ENCODE data around the gene RTL10.
"Not testable (repeated sequence)": the region's sequence is repeated elsewhere in the genome, so short reads cannot be mapped to it uniquely, and the experiment has no call there.

RTL10 gene

DNA sequence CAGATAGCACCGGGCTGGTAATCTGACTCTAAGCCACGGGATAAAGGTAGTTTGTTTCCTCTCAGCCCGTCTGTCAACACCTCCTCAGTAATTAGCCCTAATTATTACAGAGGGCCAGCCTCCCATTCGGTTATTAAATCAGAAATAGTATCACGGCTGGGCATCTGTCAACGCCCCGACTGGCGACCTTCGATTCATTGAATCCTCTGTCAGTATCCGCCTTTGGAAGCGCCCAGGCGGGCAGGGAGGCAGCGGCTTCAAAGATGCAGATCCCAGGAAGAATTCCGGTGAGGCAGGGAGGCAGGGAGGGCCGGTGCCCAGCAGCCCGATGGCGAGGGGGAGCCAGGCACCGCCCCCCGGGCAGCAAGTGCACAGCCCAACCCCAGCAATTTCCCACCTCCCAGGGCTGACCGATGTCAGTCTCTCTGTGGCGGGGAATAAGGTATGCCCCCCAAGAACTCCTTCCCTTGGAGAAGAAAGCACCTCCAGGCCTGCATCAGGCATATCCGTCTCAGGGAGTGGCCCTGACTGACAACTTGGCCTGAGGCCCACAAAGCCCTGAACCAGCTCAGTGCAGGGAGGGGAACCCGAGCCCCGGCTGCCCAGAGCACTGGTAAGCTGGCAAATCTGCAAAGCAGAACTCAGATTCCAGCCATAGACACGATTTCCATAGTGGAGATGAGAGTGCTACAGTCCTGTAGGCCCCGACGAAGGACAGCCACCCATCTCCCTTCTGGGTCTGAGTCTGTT lies 11.4 kb downstream of the RTL10 start:
- Histone ChIP-seq H3K4me3 (ENCODE audit: low read length in 2 of 2) (no peak overlapping the region), H3K36me3 (ENCODE audit: control insufficient read depth in 2 of 2, insufficient read depth in 2 of 2, low read length in 2 of 2) (peaks cover 0 to 4% of the 10 kb centered on the region in 2 donors), H3K9me3 (ENCODE audit: control insufficient read depth in 2 of 2, low read length in 2 of 2) (no peaks in the 10 kb centered on the region), H3K9ac (ENCODE audit: low read depth in 1 of 2, low read length in 2 of 2) (no peak overlapping the region), H3K4me1 (ENCODE audit: control insufficient read depth in 2 of 2, insufficient read depth in 2 of 2, low read length in 2 of 2) (peaks cover 0 to 5% of the 10 kb centered on the region in 2 donors), H3K27ac (ENCODE audit: low read depth in 2 of 2, low read length in 2 of 2) (no peak overlapping the region), H3K27me3 (ENCODE audit: control insufficient read depth in 2 of 2, insufficient read depth in 2 of 2, low read length in 2 of 2) (no peaks in the 10 kb centered on the region)

DNA sequence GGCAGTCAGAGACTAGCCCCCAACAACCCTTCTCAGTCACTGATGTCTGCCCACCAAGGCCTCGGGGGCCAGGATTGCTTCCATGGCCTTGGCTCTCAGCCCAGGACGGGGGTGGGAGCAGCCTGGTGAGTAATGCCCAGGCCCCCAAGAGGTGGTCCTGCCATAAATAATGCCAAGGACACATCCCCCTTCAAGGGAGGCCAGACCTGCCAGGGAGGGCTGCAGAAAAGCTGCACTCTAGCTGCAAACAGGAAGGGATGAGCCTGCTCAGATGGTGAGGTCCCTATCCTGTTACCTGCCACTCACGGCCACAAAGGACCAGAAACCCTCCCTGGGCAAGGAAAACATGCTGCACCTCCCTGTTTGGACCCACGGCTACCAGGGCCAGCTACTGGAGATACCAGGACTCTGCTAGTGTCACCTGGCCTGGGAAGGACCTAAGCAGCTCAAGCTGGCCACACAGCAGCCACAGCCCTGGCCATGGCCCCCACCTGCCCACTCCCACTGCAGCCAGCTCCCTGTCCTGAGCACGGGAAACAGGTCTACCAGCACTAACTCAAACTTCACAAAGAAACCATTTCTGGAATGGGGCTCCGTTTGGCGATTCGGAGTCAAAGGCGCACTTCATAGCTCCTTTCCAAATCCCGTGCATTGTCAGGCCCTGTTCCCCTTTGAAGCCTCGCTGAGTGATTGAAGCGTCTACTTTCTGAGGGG lies 12.1 kb downstream of the RTL10 start:
- Histone ChIP-seq H3K36me3 (ENCODE audit: control insufficient read depth in 2 of 2, insufficient read depth in 2 of 2, low read length in 2 of 2) (peaks cover 0 to 4% of the 10 kb centered on the region in 2 donors), H3K9ac (ENCODE audit: low read depth in 1 of 2, low read length in 2 of 2) (no peak overlapping the region), H3K4me3 (ENCODE audit: low read length in 2 of 2) (no peak overlapping the region), H3K9me3 (ENCODE audit: control insufficient read depth in 2 of 2, low read length in 2 of 2) (no peaks in the 10 kb centered on the region), H3K27me3 (ENCODE audit: control insufficient read depth in 2 of 2, insufficient read depth in 2 of 2, low read length in 2 of 2) (no peaks in the 10 kb centered on the region), H3K4me1 (ENCODE audit: control insufficient read depth in 2 of 2, insufficient read depth in 2 of 2, low read length in 2 of 2) (peaks cover 0 to 4% of the 10 kb centered on the region in 2 donors), H3K27ac (ENCODE audit: low read depth in 2 of 2, low read length in 2 of 2) (no peak overlapping the region)

DNA sequence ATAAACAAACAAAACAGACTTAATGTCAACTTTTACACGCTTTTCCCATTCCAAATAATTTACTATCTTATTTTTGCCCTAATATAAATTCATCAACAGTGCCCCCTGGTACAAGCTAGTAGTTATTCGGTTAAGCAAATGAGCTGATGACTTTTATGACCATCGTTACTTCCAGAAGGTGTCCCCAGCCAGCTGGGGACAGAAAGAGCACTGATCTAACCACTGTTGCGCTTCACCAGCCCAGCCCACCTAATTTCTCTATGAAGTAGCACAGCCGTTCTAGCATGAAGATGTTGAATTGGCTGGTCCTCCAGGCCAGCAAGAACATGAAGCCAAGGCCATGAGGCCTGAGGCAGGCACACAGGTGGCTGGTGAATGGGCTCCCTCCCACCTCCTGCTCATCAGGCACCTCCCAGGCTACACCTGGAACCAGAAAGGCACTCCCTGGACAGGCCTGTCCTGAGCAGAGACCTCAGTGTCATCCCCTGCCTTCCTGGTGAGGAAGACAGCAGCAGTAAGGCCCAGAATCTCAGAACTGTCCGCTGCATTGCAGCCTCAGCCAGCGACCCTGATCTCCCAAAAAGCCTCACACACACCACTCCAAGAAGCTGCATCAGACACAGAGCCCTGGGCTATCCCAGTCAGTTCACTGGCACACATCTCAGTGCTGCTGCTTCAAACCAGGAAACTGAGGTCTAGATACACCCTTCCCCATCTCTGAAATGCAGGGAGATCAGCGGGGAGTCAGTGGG lies 12.9 kb downstream of the RTL10 start:
- peaks cover 0 to under 1% of the 10 kb centered on the region in 2 donors for H3K36me3 ChIP-seq (ENCODE audit: control insufficient read depth in 2 of 2, insufficient read depth in 2 of 2, low read length in 2 of 2)
- H3K9ac ChIP-seq (ENCODE audit: low read depth in 1 of 2, low read length in 2 of 2): no peak overlapping the region
- H3K9me3 ChIP-seq (ENCODE audit: control insufficient read depth in 2 of 2, low read length in 2 of 2): no peaks in the 10 kb centered on the region
- H3K27me3 ChIP-seq (ENCODE audit: control insufficient read depth in 2 of 2, insufficient read depth in 2 of 2, low read length in 2 of 2): no peaks in the 10 kb centered on the region
- no peak overlapping the region for H3K4me3 ChIP-seq (ENCODE audit: low read length in 2 of 2)
- H3K27ac ChIP-seq (ENCODE audit: low read depth in 2 of 2, low read length in 2 of 2): no peak overlapping the region
- peaks cover 0 to 4% of the 10 kb centered on the region in 2 donors for H3K4me1 ChIP-seq (ENCODE audit: control insufficient read depth in 2 of 2, insufficient read depth in 2 of 2, low read length in 2 of 2)

DNA sequence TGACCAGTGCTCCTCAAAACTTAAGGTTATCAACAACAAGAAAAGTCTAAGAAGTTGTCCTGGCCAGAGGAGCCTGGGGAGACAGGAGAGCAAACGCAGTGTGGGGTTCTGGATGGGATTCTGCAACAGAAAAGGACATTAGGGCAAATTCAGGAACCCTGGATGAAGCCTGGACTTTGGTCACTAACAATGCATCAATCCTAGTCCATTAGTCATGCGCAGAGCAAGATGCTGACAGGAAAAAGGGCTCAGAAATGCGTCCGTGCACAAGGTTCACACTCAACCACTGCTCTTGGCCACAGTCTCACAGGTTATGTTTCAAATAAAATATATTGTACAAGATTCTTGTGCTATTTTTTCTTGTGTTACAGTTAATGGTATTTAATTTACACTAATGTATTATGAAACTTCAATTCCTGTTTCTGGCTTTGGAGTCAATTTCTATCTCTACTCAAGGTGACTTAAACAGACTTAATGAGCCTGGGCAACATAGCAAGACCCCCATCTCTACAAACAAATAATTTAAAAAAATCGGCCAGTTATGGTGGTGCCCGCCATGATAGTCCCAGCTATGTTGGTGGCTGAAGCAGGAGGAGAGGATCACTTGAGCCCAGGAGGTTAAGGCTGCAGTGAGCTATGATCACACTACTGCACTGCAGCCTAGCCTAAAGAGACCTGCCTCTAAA lies 13.6 kb downstream of the RTL10 start:
- Histone ChIP-seq H3K9me3 (ENCODE audit: control insufficient read depth in 2 of 2, low read length in 2 of 2) (no peaks in the 10 kb centered on the region), H3K27ac (ENCODE audit: low read depth in 2 of 2, low read length in 2 of 2) (no peak overlapping the region), H3K4me3 (ENCODE audit: low read length in 2 of 2) (no peak overlapping the region), H3K27me3 (ENCODE audit: control insufficient read depth in 2 of 2, insufficient read depth in 2 of 2, low read length in 2 of 2) (no peaks in the 10 kb centered on the region), H3K36me3 (ENCODE audit: control insufficient read depth in 2 of 2, insufficient read depth in 2 of 2, low read length in 2 of 2) (no peaks in the 10 kb centered on the region), H3K4me1 (ENCODE audit: control insufficient read depth in 2 of 2, insufficient read depth in 2 of 2, low read length in 2 of 2) (peaks cover 0 to 4% of the 10 kb centered on the region in 2 donors), H3K9ac (ENCODE audit: low read depth in 1 of 2, low read length in 2 of 2) (no peak overlapping the region)

DNA sequence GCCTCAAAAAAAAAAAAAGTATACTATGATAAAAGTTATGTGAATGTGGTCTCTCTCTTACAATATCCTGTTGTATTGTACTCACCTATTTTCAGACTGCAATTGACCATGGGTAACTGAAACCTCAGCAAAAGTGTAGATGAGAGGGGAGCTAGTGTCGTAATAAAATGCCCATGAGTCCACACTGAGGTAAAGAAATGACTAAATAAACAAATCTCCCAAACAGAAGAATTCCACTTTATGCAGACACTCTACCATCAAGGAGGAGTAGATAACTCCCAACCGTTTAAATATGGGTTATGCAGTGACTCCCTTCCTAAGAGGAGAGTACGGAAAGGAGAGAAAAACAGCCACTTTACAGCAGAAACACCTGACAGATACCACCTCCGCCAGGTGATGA lies 14.6 kb downstream of the RTL10 start:
- Histone ChIP-seq H3K9me3 (ENCODE audit: control insufficient read depth in 2 of 2, low read length in 2 of 2) (no peaks in the 10 kb centered on the region), H3K27ac (ENCODE audit: low read depth in 2 of 2, low read length in 2 of 2) (no peak overlapping the region), H3K27me3 (ENCODE audit: control insufficient read depth in 2 of 2, insufficient read depth in 2 of 2, low read length in 2 of 2) (no peaks in the 10 kb centered on the region), H3K4me1 (ENCODE audit: control insufficient read depth in 2 of 2, insufficient read depth in 2 of 2, low read length in 2 of 2) (peaks cover 0 to 4% of the 10 kb centered on the region in 2 donors), H3K36me3 (ENCODE audit: control insufficient read depth in 2 of 2, insufficient read depth in 2 of 2, low read length in 2 of 2) (no peaks in the 10 kb centered on the region), H3K4me3 (ENCODE audit: low read length in 2 of 2) (no peak overlapping the region), H3K9ac (ENCODE audit: low read depth in 1 of 2, low read length in 2 of 2) (no peak overlapping the region)

DNA sequence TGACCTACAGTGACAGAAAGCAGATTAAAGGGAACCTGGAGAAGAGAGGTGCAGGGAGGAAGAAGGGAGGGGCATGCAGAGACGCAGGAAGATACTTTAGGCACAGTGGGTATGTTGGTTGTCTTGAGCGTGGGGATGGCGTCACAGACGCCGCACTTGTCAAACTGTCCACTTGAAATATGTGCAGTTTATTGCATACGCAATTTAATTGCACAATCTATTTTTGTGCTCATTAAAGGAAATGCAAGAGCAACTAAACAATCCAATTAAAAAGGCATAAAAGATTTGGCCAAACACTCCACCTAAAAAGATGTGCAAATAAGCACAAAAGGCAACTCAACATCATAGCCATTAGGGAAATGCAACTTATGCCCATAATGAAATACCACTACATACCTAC lies 16.8 kb downstream of the RTL10 start:
- H3K4me1 ChIP-seq (ENCODE audit: control insufficient read depth in 2 of 2, insufficient read depth in 2 of 2, low read length in 2 of 2): no peaks in the 10 kb centered on the region
- H3K9me3 ChIP-seq (ENCODE audit: control insufficient read depth in 2 of 2, low read length in 2 of 2): no peaks in the 10 kb centered on the region
- H3K4me3 ChIP-seq (ENCODE audit: low read length in 2 of 2): no peak overlapping the region
- H3K36me3 ChIP-seq (ENCODE audit: control insufficient read depth in 2 of 2, insufficient read depth in 2 of 2, low read length in 2 of 2): no peaks in the 10 kb centered on the region
- H3K27me3 ChIP-seq (ENCODE audit: control insufficient read depth in 2 of 2, insufficient read depth in 2 of 2, low read length in 2 of 2): no peaks in the 10 kb centered on the region
- no peak overlapping the region for H3K27ac ChIP-seq (ENCODE audit: low read depth in 2 of 2, low read length in 2 of 2)
- no peak overlapping the region for H3K9ac ChIP-seq (ENCODE audit: low read depth in 1 of 2, low read length in 2 of 2)

DNA sequence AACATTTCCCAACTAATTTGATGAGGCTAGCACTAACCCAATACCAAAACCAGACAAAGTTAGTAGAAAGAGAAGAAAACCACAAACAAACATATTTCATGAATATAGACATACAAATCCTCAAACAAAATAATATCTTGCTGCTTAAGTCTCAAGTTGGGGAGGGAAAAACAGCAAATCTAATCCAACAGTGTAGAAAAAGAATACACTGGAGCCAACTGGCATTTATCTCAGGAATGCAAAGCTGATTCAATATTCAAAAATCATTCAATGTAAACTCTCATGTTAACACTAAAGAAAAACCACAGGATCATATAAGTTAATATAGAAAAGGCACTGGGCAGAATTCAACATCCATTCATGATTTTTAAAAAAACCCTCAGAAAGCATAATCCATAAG lies 18.2 kb downstream of the RTL10 start:
- Histone ChIP-seq H3K36me3 (ENCODE audit: control insufficient read depth in 2 of 2, insufficient read depth in 2 of 2, low read length in 2 of 2) (no peaks in the 10 kb centered on the region), H3K9ac (ENCODE audit: low read depth in 1 of 2, low read length in 2 of 2) (no peak overlapping the region), H3K27me3 (ENCODE audit: control insufficient read depth in 2 of 2, insufficient read depth in 2 of 2, low read length in 2 of 2) (no peaks in the 10 kb centered on the region), H3K4me3 (ENCODE audit: low read length in 2 of 2) (no peak overlapping the region), H3K27ac (ENCODE audit: low read depth in 2 of 2, low read length in 2 of 2) (no peak overlapping the region), H3K9me3 (ENCODE audit: control insufficient read depth in 2 of 2, low read length in 2 of 2) (no peaks in the 10 kb centered on the region), H3K4me1 (ENCODE audit: control insufficient read depth in 2 of 2, insufficient read depth in 2 of 2, low read length in 2 of 2) (no peaks in the 10 kb centered on the region)

DNA sequence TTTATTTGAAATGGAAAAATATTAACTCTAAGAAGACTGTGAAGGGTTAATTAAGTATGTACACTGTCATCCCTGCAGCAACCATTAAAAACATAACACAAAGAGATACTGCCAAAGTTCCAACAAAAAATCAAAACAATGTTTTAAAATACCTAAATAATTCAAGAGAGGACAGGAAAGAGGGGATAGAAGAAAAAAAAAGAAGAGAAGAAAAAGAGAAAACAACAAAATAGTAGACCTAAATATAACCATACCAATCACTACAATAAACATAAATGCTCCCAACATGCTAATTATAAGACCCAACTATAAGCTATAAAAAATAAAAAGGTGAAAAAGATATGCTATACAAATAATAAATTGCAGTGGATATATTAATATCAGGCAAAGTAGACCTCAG lies 20.1 kb downstream of the RTL10 start:
- Histone ChIP-seq H3K9me3 (ENCODE audit: control insufficient read depth in 2 of 2, low read length in 2 of 2) (no peaks in the 10 kb centered on the region), H3K4me3 (ENCODE audit: low read length in 2 of 2) (no peak overlapping the region), H3K27ac (ENCODE audit: low read depth in 2 of 2, low read length in 2 of 2) (no peak overlapping the region), H3K36me3 (ENCODE audit: control insufficient read depth in 2 of 2, insufficient read depth in 2 of 2, low read length in 2 of 2) (no peaks in the 10 kb centered on the region), H3K9ac (ENCODE audit: low read depth in 1 of 2, low read length in 2 of 2) (no peak overlapping the region), H3K4me1 (ENCODE audit: control insufficient read depth in 2 of 2, insufficient read depth in 2 of 2, low read length in 2 of 2) (no peaks in the 10 kb centered on the region), H3K27me3 (ENCODE audit: control insufficient read depth in 2 of 2, insufficient read depth in 2 of 2, low read length in 2 of 2) (no peaks in the 10 kb centered on the region)

DNA sequence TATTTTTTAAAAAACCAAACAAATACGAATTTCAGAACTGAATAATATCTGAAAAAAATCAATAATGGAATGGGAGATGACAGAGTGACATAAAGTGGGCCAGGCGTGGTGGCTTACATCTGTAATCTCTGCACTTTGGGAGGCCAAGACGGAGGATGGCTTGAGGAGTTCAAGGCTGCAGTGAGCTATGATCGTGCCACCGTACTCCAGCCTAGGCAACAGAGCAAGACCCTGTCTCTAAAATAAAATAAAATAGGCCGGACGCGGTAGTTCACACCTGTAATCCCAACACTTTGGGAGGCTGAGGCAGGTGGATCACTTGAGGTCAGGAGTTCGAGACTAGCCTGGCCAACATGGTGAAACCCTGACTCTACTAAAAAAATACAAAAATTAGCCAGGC lies 21.3 kb downstream of the RTL10 start:
- not testable (repeated sequence) for H3K9me3 ChIP-seq (ENCODE audit: control insufficient read depth in 2 of 2, low read length in 2 of 2); H3K4me3 ChIP-seq (ENCODE audit: low read length in 2 of 2); H3K4me1 ChIP-seq (ENCODE audit: control insufficient read depth in 2 of 2, insufficient read depth in 2 of 2, low read length in 2 of 2); H3K36me3 ChIP-seq (ENCODE audit: control insufficient read depth in 2 of 2, insufficient read depth in 2 of 2, low read length in 2 of 2); H3K27me3 ChIP-seq (ENCODE audit: control insufficient read depth in 2 of 2, insufficient read depth in 2 of 2, low read length in 2 of 2); H3K27ac ChIP-seq (ENCODE audit: low read depth in 2 of 2, low read length in 2 of 2); H3K9ac ChIP-seq (ENCODE audit: low read depth in 1 of 2, low read length in 2 of 2)

Data from mucosa of rectum (tissue), 2 donors.